Neural progenitor cell (in vitro differentiated cells): ENCODE measurements around the gene KRTAP27-1. TPM values are rescaled to one million over a fixed set of nuclear protein-coding genes. Genes with fewer than 3 reads are reported as not detected.

Source experiments
- DNase-seq: peaks from one replicate; pipeline ENCODE4 v3.0.0-alpha.2; 2016; ENCODE audit warnings: low spot score
- H2AFZ ChIP-seq: fragments of 200-600 bp; sonication (generic); replicated peaks from 2 replicates; pipeline ENCODE4 v1.6.1; 2016; ENCODE audit warnings: antibody characterized with exemption
- H3F3A ChIP-seq: fragments of 200-600 bp; sonication (generic); 2 replicates; pipeline ENCODE4 v1.6.1; 2016; ENCODE audit warnings: antibody characterized with exemption, low read depth
- H3K27ac ChIP-seq: fragments of 200-600 bp; sonication (generic); 2 replicates; pipeline ENCODE4 v1.5.1; 2016; ENCODE audit warnings: mild to moderate bottlenecking
- H3K27me3 ChIP-seq: fragments of 200-600 bp; sonication (generic); 2 replicates; pipeline ENCODE4 v1.6.1; 2016; ENCODE audit warnings: mild to moderate bottlenecking, moderate library complexity
- H3K36me3 ChIP-seq: fragments of 200-600 bp; sonication (generic); 2 replicates; pipeline ENCODE4 v1.5.1; 2016
- H3K4me1 ChIP-seq: fragments of 200-600 bp; sonication (generic); 2 replicates; pipeline ENCODE4 v1.6.1; 2016; ENCODE audit warnings: mixed run types
- H3K4me2 ChIP-seq: fragments of 200-600 bp; sonication (generic); 2 replicates; pipeline ENCODE4 v1.6.1; 2016
- H3K4me3 ChIP-seq: fragments of 200-600 bp; sonication (generic); 2 replicates; pipeline ENCODE4 v1.5.1; 2016
- H3K79me2 ChIP-seq: fragments of 200-600 bp; sonication (generic); 2 replicates; pipeline ENCODE4 v1.6.1; 2016; ENCODE audit warnings: low read depth
- H3K9ac ChIP-seq: fragments of 200-600 bp; sonication (generic); 2 replicates; pipeline ENCODE4 v1.6.1; 2016
- H3K9me3 ChIP-seq: fragments of 200-600 bp; sonication (generic); 2 replicates; pipeline ENCODE4 v1.5.1; 2016; ENCODE audit warnings: low read depth
- H4K20me1 ChIP-seq: fragments of 200-600 bp; sonication (generic); 2 replicates; pipeline ENCODE4 v1.6.1; 2016; ENCODE audit warnings: low read depth
- H3K27ac Mint-ChIP-seq: 3 replicates; pipeline ENCODE4 v1.8.0; 2021; ENCODE audit warnings: mixed read lengths
- H3K27me3 Mint-ChIP-seq: 2 replicates; pipeline ENCODE4 v1.8.0; 2022; ENCODE audit warnings: low read depth, mild to moderate bottlenecking, inconsistent platforms, moderate library complexity, mixed read lengths; ENCODE audit not compliant: insufficient read depth
- H3K36me3 Mint-ChIP-seq: 3 replicates; pipeline ENCODE4 v1.8.0; 2021; ENCODE audit warnings: mixed read lengths
- H3K4me1 Mint-ChIP-seq: 3 replicates; pipeline ENCODE4 v1.8.0; 2021; ENCODE audit warnings: mixed read lengths
- H3K4me3 Mint-ChIP-seq: 3 replicates; pipeline ENCODE4 v1.8.0; 2021; ENCODE audit warnings: mild to moderate bottlenecking, moderate library complexity, mixed read lengths
- H3K9me3 Mint-ChIP-seq: 3 replicates; pipeline ENCODE4 v1.8.0; 2020; ENCODE audit warnings: mixed read lengths
- EZH2 ChIP-seq: fragments of 200-600 bp; sonication (generic); IDR thresholded peaks from 2 replicates; pipeline ENCODE4 v1.6.1; 2017; ENCODE audit warnings: antibody characterized with exemption, mild to moderate bottlenecking, moderate library complexity
- EZH2phosphoT487 ChIP-seq: fragments of 200-600 bp; sonication (generic); IDR thresholded peaks from 2 replicates; pipeline ENCODE4 v1.6.1; 2017; ENCODE audit warnings: antibody characterized with exemption
- total RNA-seq: library from RNA; depleted of rRNA; stranded (reverse); fragments of >200 nt; gene quantifications from 2 replicates; pipeline ENCODE4 v1.2.3, GENCODE V29; 2015; ENCODE audit warnings: low replicate concordance
- TF ChIP-seq, protein P1 (sequence below): fragments of 200-600 bp; sonication (generic); IDR thresholded peaks from 2 replicates; pipeline ENCODE4 v1.5.1; 2017; ENCODE audit warnings: antibody characterized with exemption, mild to moderate bottlenecking

Gene KRTAP27-1
- total RNA-seq, 1 donor from 2014 or later: not detected

DNA sequence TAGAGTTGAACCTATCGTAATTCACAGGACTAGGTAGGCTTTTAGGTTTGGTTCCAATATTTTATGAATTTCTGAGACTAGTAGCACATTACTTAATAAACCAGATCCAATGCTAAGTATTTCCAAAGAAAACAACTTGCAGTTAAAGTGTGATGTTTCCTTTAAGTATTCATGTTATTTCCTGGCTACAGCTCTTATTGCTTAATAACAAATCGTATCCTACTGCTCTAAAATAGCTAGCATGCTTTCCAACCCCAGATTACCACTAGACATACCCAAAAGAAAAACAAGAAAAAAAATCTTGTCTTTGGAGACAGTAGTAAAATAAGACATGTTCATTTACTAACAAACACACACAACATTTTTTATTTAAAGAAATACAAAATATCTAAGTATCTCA, 898 bp downstream of the KRTAP27-1 start:
- Mint-ChIP-seq H3K27me3 (peaks cover 2% of the 10 kb centered on the region), H3K4me3 (no peak overlapping the region), H3K27ac (no peak overlapping the region), H3K9me3 (no peaks in the 10 kb centered on the region), H3K36me3 (no peaks in the 10 kb centered on the region), H3K4me1 (no peaks in the 10 kb centered on the region)
- Histone ChIP-seq H2AFZ (no peak overlapping the region), H3K27ac (no peak overlapping the region), H3K4me2 (no peak overlapping the region), H3K4me1 (no peaks in the 10 kb centered on the region), H3F3A (no peaks in the 10 kb centered on the region), H3K9ac (no peak overlapping the region), H3K27me3 (no peaks in the 10 kb centered on the region), H3K36me3 (no peaks in the 10 kb centered on the region), H3K4me3 (no peak overlapping the region), H3K79me2 (no peaks in the 10 kb centered on the region), H3K9me3 (no peaks in the 10 kb centered on the region), H4K20me1 (no peaks in the 10 kb centered on the region)
- no peak for DNase-seq
- TF ChIP-seq, protein P1, sequence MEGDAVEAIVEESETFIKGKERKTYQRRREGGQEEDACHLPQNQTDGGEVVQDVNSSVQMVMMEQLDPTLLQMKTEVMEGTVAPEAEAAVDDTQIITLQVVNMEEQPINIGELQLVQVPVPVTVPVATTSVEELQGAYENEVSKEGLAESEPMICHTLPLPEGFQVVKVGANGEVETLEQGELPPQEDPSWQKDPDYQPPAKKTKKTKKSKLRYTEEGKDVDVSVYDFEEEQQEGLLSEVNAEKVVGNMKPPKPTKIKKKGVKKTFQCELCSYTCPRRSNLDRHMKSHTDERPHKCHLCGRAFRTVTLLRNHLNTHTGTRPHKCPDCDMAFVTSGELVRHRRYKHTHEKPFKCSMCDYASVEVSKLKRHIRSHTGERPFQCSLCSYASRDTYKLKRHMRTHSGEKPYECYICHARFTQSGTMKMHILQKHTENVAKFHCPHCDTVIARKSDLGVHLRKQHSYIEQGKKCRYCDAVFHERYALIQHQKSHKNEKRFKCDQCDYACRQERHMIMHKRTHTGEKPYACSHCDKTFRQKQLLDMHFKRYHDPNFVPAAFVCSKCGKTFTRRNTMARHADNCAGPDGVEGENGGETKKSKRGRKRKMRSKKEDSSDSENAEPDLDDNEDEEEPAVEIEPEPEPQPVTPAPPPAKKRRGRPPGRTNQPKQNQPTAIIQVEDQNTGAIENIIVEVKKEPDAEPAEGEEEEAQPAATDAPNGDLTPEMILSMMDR: no peak
- no peak for TF ChIP-seq EZH2phosphoT487
- no peak for TF ChIP-seq EZH2

DNA sequence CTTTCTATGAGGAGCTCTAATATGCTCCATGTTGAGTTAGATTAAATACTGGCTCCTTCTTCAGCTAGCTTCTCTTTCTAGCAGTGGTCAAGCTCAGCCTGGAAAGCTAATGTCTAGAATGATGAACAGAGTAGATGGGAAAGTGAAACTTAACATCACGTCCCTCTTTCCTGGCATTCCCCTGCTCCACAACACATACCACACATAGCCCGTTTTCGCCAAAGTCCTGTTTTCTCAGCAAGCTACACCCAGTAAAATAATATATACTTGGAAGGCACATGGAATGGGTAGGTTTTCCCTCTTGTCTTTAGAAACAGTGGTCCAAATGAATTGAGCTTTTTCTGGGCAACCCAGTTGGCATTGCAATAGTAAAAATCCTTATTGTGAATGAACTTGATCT, 3.8 kb downstream of the KRTAP27-1 start:
- TF ChIP-seq EZH2: no peak
- TF ChIP-seq, protein P1: no peak
- no peak for TF ChIP-seq EZH2phosphoT487
- Histone ChIP-seq H3K4me2 (no peak overlapping the region), H3K4me1 (no peaks in the 10 kb centered on the region), H3K9me3 (no peaks in the 10 kb centered on the region), H3F3A (no peaks in the 10 kb centered on the region), H3K27me3 (no peaks in the 10 kb centered on the region), H3K9ac (no peak overlapping the region), H3K36me3 (no peaks in the 10 kb centered on the region), H3K27ac (no peak overlapping the region), H4K20me1 (no peaks in the 10 kb centered on the region), H3K79me2 (no peaks in the 10 kb centered on the region), H3K4me3 (no peak overlapping the region), H2AFZ (no peak overlapping the region)
- no peaks in the 10 kb centered on the region for H3K4me1 Mint-ChIP-seq
- H3K27ac Mint-ChIP-seq: no peak overlapping the region
- no peaks in the 10 kb centered on the region for H3K9me3 Mint-ChIP-seq
- no peaks in the 10 kb centered on the region for H3K36me3 Mint-ChIP-seq
- H3K27me3 Mint-ChIP-seq: peaks cover 2% of the 10 kb centered on the region
- no peak overlapping the region for H3K4me3 Mint-ChIP-seq
- DNase-seq: no peak

DNA sequence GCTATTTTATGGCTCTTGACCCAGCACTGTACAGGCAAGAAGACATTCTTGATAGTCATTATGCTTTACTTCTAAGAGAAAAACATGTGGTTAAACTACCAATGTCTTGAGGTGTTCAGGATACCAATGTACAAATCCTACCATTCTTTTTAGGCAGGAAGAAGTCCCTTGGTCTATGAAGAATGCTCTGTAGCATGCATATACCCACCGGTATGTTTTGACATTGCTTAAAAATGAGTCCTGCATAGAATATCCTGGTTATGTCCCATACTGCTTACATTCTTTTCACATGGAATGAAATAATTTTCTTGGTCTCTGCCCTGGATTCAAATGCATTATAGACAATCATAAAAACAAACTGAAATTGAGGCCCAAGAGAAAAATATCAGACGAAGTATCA, 4.8 kb downstream of the KRTAP27-1 start:
- no peaks in the 10 kb centered on the region for H3K9me3 Mint-ChIP-seq
- H3K27me3 Mint-ChIP-seq: peaks cover 2% of the 10 kb centered on the region
- no peaks in the 10 kb centered on the region for H3K4me1 Mint-ChIP-seq
- Histone ChIP-seq H3K27ac (no peak overlapping the region), H3K9ac (no peak overlapping the region), H3K27me3 (no peaks in the 10 kb centered on the region), H2AFZ (no peak overlapping the region), H3F3A (no peaks in the 10 kb centered on the region), H3K9me3 (no peaks in the 10 kb centered on the region), H3K79me2 (no peaks in the 10 kb centered on the region), H3K4me2 (no peak overlapping the region), H3K4me1 (no peaks in the 10 kb centered on the region), H3K4me3 (no peak overlapping the region), H4K20me1 (no peaks in the 10 kb centered on the region), H3K36me3 (no peaks in the 10 kb centered on the region)
- no peak overlapping the region for H3K4me3 Mint-ChIP-seq
- no peak for DNase-seq
- no peak overlapping the region for H3K27ac Mint-ChIP-seq
- no peaks in the 10 kb centered on the region for H3K36me3 Mint-ChIP-seq
- TF ChIP-seq EZH2: no peak
- no peak for TF ChIP-seq EZH2phosphoT487
- TF ChIP-seq, protein P1: no peak
